Stimulated activated CD8-positive, alpha-beta memory T cell treated with anti-CD3 and anti-CD28 coated beads, Interleukin-15, amount 100 ng/mL, for 4 hours (primary cell): ENCODE results near the gene HSPA4L.

Experiments
- DNase-seq, 2 donors: peaks; one replicate each; pipeline ENCODE4 v3.0.0-alpha.2; 2020; ENCODE audit warnings: low read depth in 2 of 2

Gene HSPA4L

GRCh38 chr4:127783955-127784770 is 2.0 kb downstream of the HSPA4L start:
- no peak for DNase-seq

- no peak for DNase-seq
Observed at GRCh38 chr4:127788517-127788916, 6.4 kb downstream of the HSPA4L start.

GRCh38 chr4:127791391-127791790 is 9.3 kb downstream of the HSPA4L start:
- DNase-seq = no peak

GRCh38 chr4:127793528-127793927 is 11.4 kb downstream of the HSPA4L start:
- no peak for DNase-seq

GRCh38 chr4:127799711-127800110 is 17.6 kb downstream of the HSPA4L start:
- DNase-seq = no peak

- DNase-seq = no peak
Observed at GRCh38 chr4:127809173-127809800, 27.2 kb downstream of the HSPA4L start.

- DNase-seq = no peak
Observed at GRCh38 chr4:127810551-127810950, 28.4 kb downstream of the HSPA4L start.

- DNase-seq = no peak
Observed at GRCh38 chr4:127822430-127822829, 40.3 kb downstream of the HSPA4L start.

GRCh38 chr4:127828121-127828520 is 46.0 kb downstream of the HSPA4L start:
- DNase-seq = no peak

- no peak for DNase-seq
Observed at GRCh38 chr4:127829014-127829413, 46.9 kb downstream of the HSPA4L start.

GRCh38 chr4:127832585-127832984 is 50.5 kb downstream of the HSPA4L start:
- DNase-seq = no peak

GRCh38 chr4:127843704-127844600 is 61.8 kb downstream of the HSPA4L start:
- DNase-seq = no peak

- DNase-seq = no peak
Observed at GRCh38 chr4:127844601-127845116, 62.5 kb downstream of the HSPA4L start.

GRCh38 chr4:127846061-127846460 is 63.9 kb downstream of the HSPA4L start:
- DNase-seq = no peak

- DNase-seq = no peak
Observed at GRCh38 chr4:127846765-127847164, 64.6 kb downstream of the HSPA4L start.

- no peak for DNase-seq
Observed at GRCh38 chr4:127849505-127850234, 67.5 kb downstream of the HSPA4L start.

- DNase-seq = no peak
Observed at GRCh38 chr4:127852661-127853060, 70.5 kb downstream of the HSPA4L start.

GRCh38 chr4:127856196-127856812 is 74.2 kb downstream of the HSPA4L start:
- no peak for DNase-seq

GRCh38 chr4:127856813-127857447 is 74.8 kb downstream of the HSPA4L start:
- no peak for DNase-seq

GRCh38 chr4:127857641-127858040 is 75.5 kb downstream of the HSPA4L start:
- no peak for DNase-seq
